ENCODE results near the gene GNB1.
"Not testable (repeated sequence)": the region's sequence is repeated elsewhere in the genome, so short reads cannot be mapped to it uniquely, and the experiment has no call there.

The GNB1 gene

GRCh38 chr1:1892763-1893120 is 1.9 kb upstream of the GNB1 start:
- Mint-ChIP-seq H3K27me3 (no peaks in the 10 kb centered on the region), H3K36me3 (ENCODE audit: low read depth) (peaks cover 26% of the 10 kb centered on the region), H3K4me1 (ENCODE audit: low read depth) (peaks cover 52% of the 10 kb centered on the region), H3K27ac (peak overlapping the region; percentile 92), H3K9me3 (no peaks in the 10 kb centered on the region), H3K4me3 (peak overlapping the region; percentile 89)
- no peak for DNase-seq

- Mint-ChIP-seq H3K4me1 (ENCODE audit: low read depth) (peaks cover 57% of the 10 kb centered on the region), H3K27me3 (no peaks in the 10 kb centered on the region), H3K4me3 (peak overlapping the region; percentile 89), H3K36me3 (ENCODE audit: low read depth) (peaks cover 27% of the 10 kb centered on the region), H3K9me3 (no peaks in the 10 kb centered on the region), H3K27ac (peak overlapping the region; percentile 92)
- no peak for DNase-seq
Measured at GRCh38 chr1:1892079-1892762, 1.3 kb upstream of the GNB1 start.

- Mint-ChIP-seq H3K4me3 (peak overlapping the region; percentile 89), H3K27me3 (no peaks in the 10 kb centered on the region), H3K4me1 (ENCODE audit: low read depth) (peaks cover 61% of the 10 kb centered on the region), H3K36me3 (ENCODE audit: low read depth) (peaks cover 30% of the 10 kb centered on the region), H3K27ac (peak overlapping the region; percentile 92), H3K9me3 (no peaks in the 10 kb centered on the region)
- no peak for DNase-seq
Measured at GRCh38 chr1:1891349-1892078, 627 bp upstream of the GNB1 start.

GRCh38 chr1:1889847-1890505 is 911 bp downstream of the GNB1 start:
- no peaks in the 10 kb centered on the region for H3K9me3 Mint-ChIP-seq
- DNase-seq = peak; percentile 71
- H3K4me1 Mint-ChIP-seq (ENCODE audit: low read depth) = peaks cover 58% of the 10 kb centered on the region
- peaks cover 35% of the 10 kb centered on the region for H3K36me3 Mint-ChIP-seq (ENCODE audit: low read depth)
- H3K27ac Mint-ChIP-seq = peak overlapping the region; percentile 89
- H3K27me3 Mint-ChIP-seq = no peaks in the 10 kb centered on the region
- peak overlapping the region; percentile 86 for H3K4me3 Mint-ChIP-seq

GRCh38 chr1:1889090-1889750 is 1.7 kb downstream of the GNB1 start:
- Mint-ChIP-seq H3K36me3 (ENCODE audit: low read depth) (peaks cover 38% of the 10 kb centered on the region), H3K4me1 (ENCODE audit: low read depth) (peaks cover 54% of the 10 kb centered on the region), H3K9me3 (no peaks in the 10 kb centered on the region), H3K27ac (peak overlapping the region; percentile 86), H3K4me3 (peak overlapping the region; percentile 86), H3K27me3 (no peaks in the 10 kb centered on the region)
- no peak for DNase-seq

GRCh38 chr1:1883890-1884289 is 7.0 kb downstream of the GNB1 start:
- H3K4me1 Mint-ChIP-seq (ENCODE audit: low read depth) = peaks cover 72% of the 10 kb centered on the region
- peak overlapping the region; percentile 68 for H3K27ac Mint-ChIP-seq
- peaks cover 62% of the 10 kb centered on the region for H3K36me3 Mint-ChIP-seq (ENCODE audit: low read depth)
- H3K4me3 Mint-ChIP-seq, H3K27me3 Mint-ChIP-seq, H3K9me3 Mint-ChIP-seq, DNase-seq: not testable (repeated sequence)

GRCh38 chr1:1883092-1883873 is 7.6 kb downstream of the GNB1 start:
- peaks cover 72% of the 10 kb centered on the region for H3K4me1 Mint-ChIP-seq (ENCODE audit: low read depth)
- H3K9me3 Mint-ChIP-seq = no peaks in the 10 kb centered on the region
- H3K36me3 Mint-ChIP-seq (ENCODE audit: low read depth) = peaks cover 62% of the 10 kb centered on the region
- no peak for DNase-seq
- peak overlapping the region; percentile 68 for H3K27ac Mint-ChIP-seq
- H3K27me3 Mint-ChIP-seq = no peaks in the 10 kb centered on the region
- no peak overlapping the region for H3K4me3 Mint-ChIP-seq

GRCh38 chr1:1881727-1882126 is 9.2 kb downstream of the GNB1 start:
- H3K9me3 Mint-ChIP-seq = no peaks in the 10 kb centered on the region
- peaks cover 67% of the 10 kb centered on the region for H3K4me1 Mint-ChIP-seq (ENCODE audit: low read depth)
- peak overlapping the region; percentile 77 for H3K27ac Mint-ChIP-seq
- no peaks in the 10 kb centered on the region for H3K27me3 Mint-ChIP-seq
- no peak overlapping the region for H3K4me3 Mint-ChIP-seq
- DNase-seq = no peak
- peaks cover 63% of the 10 kb centered on the region for H3K36me3 Mint-ChIP-seq (ENCODE audit: low read depth)

GRCh38 chr1:1880617-1881312 is 10.1 kb downstream of the GNB1 start:
- DNase-seq = no peak
- Mint-ChIP-seq H3K27ac (peak overlapping the region; percentile 77), H3K9me3 (no peaks in the 10 kb centered on the region), H3K4me1 (ENCODE audit: low read depth) (peaks cover 72% of the 10 kb centered on the region), H3K36me3 (ENCODE audit: low read depth) (peaks cover 67% of the 10 kb centered on the region), H3K4me3 (no peak overlapping the region), H3K27me3 (no peaks in the 10 kb centered on the region)

GRCh38 chr1:1879942-1880341 is 10.9 kb downstream of the GNB1 start:
- Mint-ChIP-seq H3K36me3 (ENCODE audit: low read depth) (peaks cover 76% of the 10 kb centered on the region), H3K4me3 (no peak overlapping the region), H3K9me3 (no peaks in the 10 kb centered on the region), H3K27ac (no peak overlapping the region), H3K27me3 (no peaks in the 10 kb centered on the region), H3K4me1 (ENCODE audit: low read depth) (peaks cover 80% of the 10 kb centered on the region)
- DNase-seq = no peak

GRCh38 chr1:1877865-1878436 is 12.9 kb downstream of the GNB1 start:
- peak overlapping the region; percentile 42 for H3K27ac Mint-ChIP-seq
- no peaks in the 10 kb centered on the region for H3K9me3 Mint-ChIP-seq
- peaks cover 81% of the 10 kb centered on the region for H3K4me1 Mint-ChIP-seq (ENCODE audit: low read depth)
- no peak for DNase-seq
- peaks cover 80% of the 10 kb centered on the region for H3K36me3 Mint-ChIP-seq (ENCODE audit: low read depth)
- H3K27me3 Mint-ChIP-seq = no peaks in the 10 kb centered on the region
- H3K4me3 Mint-ChIP-seq = no peak overlapping the region

GRCh38 chr1:1876335-1876930 is 14.5 kb downstream of the GNB1 start:
- DNase-seq = no peak
- Mint-ChIP-seq H3K9me3 (no peaks in the 10 kb centered on the region), H3K27me3 (no peaks in the 10 kb centered on the region), H3K4me3 (no peak overlapping the region), H3K27ac (peak overlapping the region; percentile 94), H3K4me1 (ENCODE audit: low read depth) (peaks cover 84% of the 10 kb centered on the region), H3K36me3 (ENCODE audit: low read depth) (peaks cover 85% of the 10 kb centered on the region)

- H3K4me1 Mint-ChIP-seq (ENCODE audit: low read depth) = peaks cover 84% of the 10 kb centered on the region
- no peak for DNase-seq
- H3K4me3 Mint-ChIP-seq = no peak overlapping the region
- H3K36me3 Mint-ChIP-seq (ENCODE audit: low read depth) = peaks cover 83% of the 10 kb centered on the region
- no peaks in the 10 kb centered on the region for H3K27me3 Mint-ChIP-seq
- peak overlapping the region; percentile 94 for H3K27ac Mint-ChIP-seq
- no peaks in the 10 kb centered on the region for H3K9me3 Mint-ChIP-seq
Measured at GRCh38 chr1:1875932-1876331, 15.0 kb downstream of the GNB1 start.

All from activated T-cell treated with anti-CD3 and anti-CD28 coated beads, Interleukin-2, amount 50 U/mL, for 24 hours (primary cell).